Stimulated activated CD4-positive, alpha-beta T cell treated with anti-CD3 and anti-CD28 coated beads, Interleukin-15, amount 100 ng/mL, for 48 hours (primary cell): ENCODE data around the gene PDCD1.

Experiments
- DNase-seq, 2 donors: peaks; one replicate each; pipeline ENCODE4 v3.0.0-alpha.2; 2020; ENCODE audit warnings: low read depth in 2 of 2

PDCD1 gene

GRCh38 chr2:241895712-241896641, 37.3 kb upstream of the PDCD1 start:
- DNase-seq, result no peak

GRCh38 chr2:241895427-241895711, 36.7 kb upstream of the PDCD1 start:
- no peak for DNase-seq

GRCh38 chr2:241894681-241895426, 36.2 kb upstream of the PDCD1 start:
- no peak for DNase-seq

GRCh38 chr2:241894056-241894641, 35.5 kb upstream of the PDCD1 start:
- no peak for DNase-seq

GRCh38 chr2:241893265-241893664, 34.6 kb upstream of the PDCD1 start:
- no peak for DNase-seq

- no peak for DNase-seq
Measured at GRCh38 chr2:241892299-241893137, 33.8 kb upstream of the PDCD1 start.

GRCh38 chr2:241891988-241892298, 33.2 kb upstream of the PDCD1 start:
- DNase-seq, result no peak

- no peak for DNase-seq
Measured at GRCh38 chr2:241891315-241891987, 32.8 kb upstream of the PDCD1 start.

GRCh38 chr2:241890524-241891235, 32.0 kb upstream of the PDCD1 start:
- DNase-seq, result no peak

GRCh38 chr2:241888641-241889040, 29.9 kb upstream of the PDCD1 start:
- DNase-seq, result no peak

GRCh38 chr2:241887806-241888522, 29.3 kb upstream of the PDCD1 start:
- DNase-seq, result no peak

GRCh38 chr2:241886840-241887447, 28.2 kb upstream of the PDCD1 start:
- DNase-seq, result no peak

GRCh38 chr2:241885946-241886643, 27.4 kb upstream of the PDCD1 start:
- no peak for DNase-seq

GRCh38 chr2:241885291-241885945, 26.7 kb upstream of the PDCD1 start:
- DNase-seq, result no peak

- DNase-seq, result no peak
Measured at GRCh38 chr2:241884951-241885290, 26.2 kb upstream of the PDCD1 start.

GRCh38 chr2:241882091-241882625, 23.5 kb upstream of the PDCD1 start:
- DNase-seq, result peak in 1 of 2 donors; percentile 57

- no peak for DNase-seq
Measured at GRCh38 chr2:241880311-241881073, 21.8 kb upstream of the PDCD1 start.

- DNase-seq, result no peak
Measured at GRCh38 chr2:241879326-241879725, 20.6 kb upstream of the PDCD1 start.
